Suppressor macrophage (primary cell): ENCODE data around the gene AQP1.

Experiments used
- DNase-seq, 4 experiments: peaks; one replicate each; pipeline ENCODE4 v3.0.0-alpha.2; 2020 to 2022

The AQP1 gene

DNA sequence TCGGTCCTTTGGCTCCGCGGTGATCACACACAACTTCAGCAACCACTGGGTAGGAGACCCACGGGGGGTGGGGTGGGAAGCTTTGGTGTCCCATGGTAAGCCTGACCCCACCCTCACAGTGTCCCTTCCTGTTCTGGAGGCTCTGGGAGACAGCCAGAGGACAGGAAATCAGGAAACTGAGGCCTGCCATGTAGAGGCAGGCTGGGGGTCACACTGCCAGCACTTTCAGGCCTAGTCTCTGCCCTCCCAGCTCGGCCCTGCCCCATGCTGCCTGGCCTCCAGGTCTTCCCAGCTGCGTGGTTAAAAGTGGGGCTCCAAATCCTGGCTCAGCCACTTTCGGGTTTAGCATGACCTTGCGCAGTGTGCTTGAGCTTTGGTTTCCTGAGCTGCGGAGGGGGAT, 10.9 kb downstream of the AQP1 start:
- DNase-seq = no peak

DNA sequence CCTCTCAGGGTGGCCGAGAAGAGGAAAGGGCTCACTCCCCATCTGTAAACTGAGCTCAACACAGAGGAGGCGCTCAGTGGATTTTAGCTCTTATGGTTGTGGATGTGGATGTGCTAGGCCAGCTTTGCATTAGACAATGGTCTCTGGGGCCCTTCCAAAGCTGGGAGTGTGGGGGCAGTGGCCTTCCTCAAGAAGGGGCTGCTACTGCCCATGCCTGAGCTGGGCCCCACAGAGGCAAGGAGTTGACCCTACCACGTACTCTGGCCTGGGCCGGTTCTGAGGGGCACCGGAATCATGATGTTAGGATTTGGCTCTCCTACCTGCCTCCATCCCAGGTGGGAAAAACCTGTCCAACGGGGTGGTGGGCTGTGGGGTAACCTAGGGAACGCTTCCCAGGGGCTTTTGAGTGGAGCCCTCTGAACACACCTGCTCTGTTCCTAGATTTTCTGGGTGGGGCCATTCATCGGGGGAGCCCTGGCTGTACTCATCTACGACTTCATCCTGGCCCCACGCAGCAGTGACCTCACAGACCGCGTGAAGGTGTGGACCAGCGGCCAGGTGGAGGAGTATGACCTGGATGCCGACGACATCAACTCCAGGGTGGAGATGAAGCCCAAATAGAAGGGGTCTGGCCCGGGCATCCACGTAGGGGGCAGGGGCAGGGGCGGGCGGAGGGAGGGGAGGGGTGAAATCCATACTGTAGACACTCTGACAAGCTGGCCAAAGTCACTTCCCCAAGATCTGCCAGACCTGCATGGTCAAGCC, 11.5 kb downstream of the AQP1 start:
- DNase-seq = no peak

DNA sequence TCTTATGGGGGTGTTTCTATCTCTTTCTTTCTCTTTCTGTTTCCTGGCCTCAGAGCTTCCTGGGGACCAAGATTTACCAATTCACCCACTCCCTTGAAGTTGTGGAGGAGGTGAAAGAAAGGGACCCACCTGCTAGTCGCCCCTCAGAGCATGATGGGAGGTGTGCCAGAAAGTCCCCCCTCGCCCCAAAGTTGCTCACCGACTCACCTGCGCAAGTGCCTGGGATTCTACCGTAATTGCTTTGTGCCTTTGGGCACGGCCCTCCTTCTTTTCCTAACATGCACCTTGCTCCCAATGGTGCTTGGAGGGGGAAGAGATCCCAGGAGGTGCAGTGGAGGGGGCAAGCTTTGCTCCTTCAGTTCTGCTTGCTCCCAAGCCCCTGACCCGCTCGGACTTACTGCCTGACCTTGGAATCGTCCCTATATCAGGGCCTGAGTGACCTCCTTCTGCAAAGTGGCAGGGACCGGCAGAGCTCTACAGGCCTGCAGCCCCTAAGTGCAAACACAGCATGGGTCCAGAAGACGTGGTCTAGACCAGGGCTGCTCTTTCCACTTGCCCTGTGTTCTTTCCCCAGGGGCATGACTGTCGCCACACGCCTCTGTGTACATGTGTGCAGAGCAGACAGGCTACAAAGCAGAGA, 12.2 kb downstream of the AQP1 start:
- no peak for DNase-seq

DNA sequence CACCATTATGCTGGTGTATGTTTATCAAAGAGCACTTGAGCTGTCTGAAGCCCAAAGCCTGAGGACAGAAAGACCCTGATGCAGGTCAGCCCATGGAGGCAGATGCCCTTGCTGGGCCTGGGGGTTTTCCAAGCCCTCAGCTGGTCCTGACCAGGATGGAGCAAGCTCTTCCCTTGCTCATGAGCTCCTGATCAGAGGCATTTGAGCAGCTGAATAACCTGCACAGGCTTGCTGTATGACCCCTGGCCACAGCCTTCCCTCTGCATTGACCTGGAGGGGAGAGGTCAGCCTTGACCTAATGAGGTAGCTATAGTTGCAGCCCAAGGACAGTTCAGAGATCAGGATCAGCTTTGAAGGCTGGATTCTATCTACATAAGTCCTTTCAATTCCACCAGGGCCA, 13.0 kb downstream of the AQP1 start:
- no peak for DNase-seq

DNA sequence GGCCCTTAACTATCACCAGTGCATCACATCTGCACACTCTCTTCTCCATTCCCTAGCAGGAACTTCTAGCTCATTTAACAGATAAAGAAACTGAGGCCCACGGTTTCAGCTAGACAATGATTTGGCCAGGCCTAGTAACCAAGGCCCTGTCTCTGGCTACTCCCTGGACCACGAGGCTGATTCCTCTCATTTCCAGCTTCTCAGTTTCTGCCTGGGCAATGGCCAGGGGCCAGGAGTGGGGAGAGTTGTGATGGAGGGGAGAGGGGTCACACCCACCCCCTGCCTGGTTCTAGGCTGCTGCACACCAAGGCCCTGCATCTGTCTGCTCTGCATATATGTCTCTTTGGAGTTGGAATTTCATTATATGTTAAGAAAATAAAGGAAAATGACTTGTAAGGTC, 13.5 kb downstream of the AQP1 start:
- DNase-seq = no peak

DNA sequence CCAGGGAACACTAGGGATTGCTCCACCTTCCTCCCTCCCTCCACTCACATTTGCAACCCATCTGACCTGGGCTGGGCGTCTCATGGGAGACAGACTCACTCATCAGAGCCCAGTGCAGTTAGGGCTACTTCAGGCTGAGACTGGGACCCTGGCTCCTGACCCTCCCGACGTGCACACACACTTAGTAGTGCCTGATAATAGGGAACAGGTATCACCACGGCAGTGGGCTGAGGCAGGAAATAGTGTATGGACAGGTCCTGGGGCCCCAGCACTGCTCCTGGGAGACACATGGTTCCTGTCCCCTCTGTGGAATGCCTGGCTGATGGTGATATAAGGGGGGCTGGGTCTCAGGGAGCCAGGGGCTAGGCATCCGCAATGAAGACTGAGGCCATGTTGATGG, 14.3 kb downstream of the AQP1 start:
- DNase-seq = no peak

DNA sequence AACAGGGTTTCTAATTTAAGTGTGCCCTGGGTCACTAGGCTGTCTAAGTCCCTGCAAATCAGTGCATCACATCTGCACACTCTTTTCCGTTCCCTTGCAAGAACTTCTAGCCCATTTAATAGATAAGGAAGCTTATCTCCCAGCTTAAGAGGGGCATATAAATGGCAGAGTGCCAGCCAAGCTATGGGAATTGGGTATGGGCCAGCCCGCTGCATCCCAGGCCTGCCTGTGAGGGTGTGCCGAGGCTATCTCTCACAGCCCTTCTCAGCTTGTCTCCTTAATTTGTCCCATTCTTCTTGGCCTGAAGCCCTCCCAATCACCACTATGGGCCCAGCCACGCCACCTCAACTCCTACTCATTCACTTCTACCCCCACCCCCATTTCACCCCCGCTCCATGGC, 14.7 kb downstream of the AQP1 start:
- DNase-seq = no peak

DNA sequence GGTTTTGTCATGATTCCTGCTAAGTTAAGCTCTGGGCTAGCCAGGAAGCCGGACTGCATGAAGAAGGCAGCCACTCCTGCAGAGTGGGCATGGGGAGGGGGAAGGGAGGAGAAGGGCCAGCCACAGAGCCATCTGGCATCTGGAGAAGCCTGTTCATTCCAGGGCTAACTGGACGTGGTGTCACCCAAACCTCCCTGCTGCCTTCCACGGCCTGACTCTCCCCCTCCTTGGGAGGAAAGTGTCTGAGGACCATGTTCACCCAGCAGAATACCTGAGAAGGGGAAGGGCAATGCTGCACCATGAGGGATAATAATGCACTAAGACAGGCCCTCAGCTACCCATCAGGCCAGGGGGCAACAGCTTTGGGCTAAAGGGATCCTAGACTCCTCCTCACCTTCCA, 15.4 kb downstream of the AQP1 start:
- no peak for DNase-seq

DNA sequence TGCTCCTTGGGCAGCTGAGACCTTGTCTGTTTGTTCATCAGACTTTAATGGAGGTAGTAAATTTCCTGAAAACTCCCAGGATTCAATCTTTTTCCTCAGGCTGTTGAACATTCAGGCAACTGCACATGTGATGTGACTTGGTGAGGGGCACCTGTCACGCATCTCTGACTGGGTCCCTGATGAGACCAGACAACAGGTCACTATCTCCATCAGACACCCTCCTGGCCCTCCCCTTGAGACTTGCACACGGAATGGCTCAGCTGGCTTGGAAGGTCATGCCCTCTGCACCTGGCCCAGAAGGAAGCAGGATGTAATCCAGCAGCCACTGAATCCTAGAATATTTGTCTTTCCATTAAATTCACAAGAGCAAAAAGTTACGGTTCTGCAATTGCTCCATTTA, 15.9 kb downstream of the AQP1 start:
- no peak for DNase-seq

DNA sequence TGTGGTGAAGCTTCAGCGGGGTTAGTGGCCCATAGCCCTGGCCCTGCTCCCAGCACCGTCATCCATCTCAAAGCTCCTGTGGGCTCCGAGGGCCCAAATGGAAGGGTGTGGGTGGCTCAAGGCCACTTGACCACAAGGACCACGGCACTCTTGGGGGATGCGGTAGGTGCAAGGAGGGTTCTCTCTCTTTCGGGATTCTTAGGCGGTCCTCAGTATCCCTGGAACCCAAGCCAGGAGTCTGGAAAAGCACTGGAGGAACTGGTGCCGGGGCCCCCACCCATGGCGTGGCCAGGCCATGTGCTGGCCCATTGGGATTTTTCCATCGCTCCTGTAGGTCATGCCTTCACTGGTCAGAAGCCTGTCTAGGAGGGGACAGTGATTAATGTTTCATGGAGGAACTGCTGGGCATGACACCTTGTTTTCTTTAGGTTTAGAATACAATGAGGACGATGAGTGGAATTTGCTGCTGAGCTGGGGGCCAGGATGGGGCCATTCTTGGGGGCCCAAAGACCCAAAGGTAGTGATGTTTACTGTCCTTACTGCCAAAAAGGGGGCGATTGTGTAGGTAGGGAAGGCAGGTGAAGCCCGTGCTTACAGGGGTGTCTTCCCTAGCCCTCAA, 16.7 kb downstream of the AQP1 start:
- DNase-seq = no peak

DNA sequence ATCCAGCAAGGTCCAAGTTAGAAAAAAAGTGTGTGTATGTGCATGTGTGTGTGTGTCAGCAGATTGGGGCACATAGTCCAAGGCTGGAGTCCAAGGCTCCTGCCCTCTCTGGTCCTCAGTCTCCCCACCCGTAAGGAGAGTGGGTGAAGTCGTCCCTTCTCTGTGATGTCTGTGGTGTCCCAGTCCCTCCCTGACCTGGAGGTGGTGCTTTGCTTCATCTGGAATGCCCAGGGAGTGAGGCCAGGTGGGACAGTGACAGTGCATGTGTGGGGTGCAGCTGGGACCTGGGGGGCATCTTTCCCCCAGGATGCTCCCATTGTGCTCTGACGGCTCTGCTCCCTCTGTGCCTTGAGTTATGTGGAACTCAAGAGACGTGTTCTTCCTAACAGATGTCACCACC, 18.0 kb downstream of the AQP1 start:
- no peak for DNase-seq

DNA sequence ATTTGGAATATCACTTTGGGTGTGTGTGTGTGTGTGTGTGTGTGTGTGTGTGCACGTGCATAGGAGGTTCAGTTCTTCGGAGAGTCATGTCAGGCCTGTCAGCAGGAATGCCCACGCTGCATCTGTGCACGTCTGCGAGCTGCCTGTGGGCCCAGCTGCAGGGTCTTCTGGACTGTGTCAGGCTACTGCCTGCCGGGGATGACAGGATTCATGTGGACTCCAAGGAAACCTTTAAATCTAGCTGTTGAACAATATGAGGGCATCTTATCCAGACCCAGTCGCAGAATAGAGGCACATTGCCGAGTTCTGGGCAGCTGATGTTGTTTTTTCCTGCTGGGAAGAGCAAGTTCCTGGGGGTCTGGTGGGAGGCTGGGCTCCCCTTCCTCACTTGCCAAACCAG, 19.0 kb downstream of the AQP1 start:
- DNase-seq = no peak

DNA sequence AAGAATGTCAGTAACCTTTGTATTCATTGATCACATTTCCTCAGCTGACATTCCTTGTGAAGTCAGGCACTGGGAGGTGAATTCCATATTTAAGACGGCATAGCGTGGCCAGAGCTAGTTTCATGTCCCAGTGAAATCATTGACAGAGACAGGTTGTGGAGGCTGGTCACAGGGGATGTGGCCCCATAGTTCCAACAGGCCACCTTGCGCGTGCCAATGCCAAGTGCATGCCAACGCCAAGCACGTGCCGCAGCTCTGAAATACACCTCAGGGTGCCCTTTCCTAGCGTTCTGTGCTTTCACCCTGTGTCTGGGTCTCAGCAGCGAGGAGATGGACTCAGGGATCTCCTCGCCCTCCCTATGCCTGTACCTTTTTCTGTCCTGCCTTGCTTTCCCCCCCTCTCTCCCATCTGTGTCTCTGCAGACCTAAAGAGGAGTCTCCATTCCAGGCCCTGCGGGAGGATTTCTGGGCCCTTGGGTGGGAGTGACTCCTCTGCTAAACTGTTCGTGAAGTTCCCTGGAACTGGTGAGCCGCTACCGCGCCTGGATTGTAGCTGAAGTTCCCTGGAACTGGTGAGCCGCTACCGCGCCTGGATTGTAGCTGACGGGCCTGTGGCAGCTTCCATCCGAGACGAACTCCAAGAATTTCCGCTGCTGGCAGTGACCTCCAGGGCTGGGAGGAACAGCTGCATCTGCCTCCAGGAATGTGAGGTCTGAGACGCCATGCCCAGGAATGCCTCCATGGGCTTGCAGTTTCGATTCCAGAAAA, 19.7 kb downstream of the AQP1 start:
- DNase-seq = no peak

DNA sequence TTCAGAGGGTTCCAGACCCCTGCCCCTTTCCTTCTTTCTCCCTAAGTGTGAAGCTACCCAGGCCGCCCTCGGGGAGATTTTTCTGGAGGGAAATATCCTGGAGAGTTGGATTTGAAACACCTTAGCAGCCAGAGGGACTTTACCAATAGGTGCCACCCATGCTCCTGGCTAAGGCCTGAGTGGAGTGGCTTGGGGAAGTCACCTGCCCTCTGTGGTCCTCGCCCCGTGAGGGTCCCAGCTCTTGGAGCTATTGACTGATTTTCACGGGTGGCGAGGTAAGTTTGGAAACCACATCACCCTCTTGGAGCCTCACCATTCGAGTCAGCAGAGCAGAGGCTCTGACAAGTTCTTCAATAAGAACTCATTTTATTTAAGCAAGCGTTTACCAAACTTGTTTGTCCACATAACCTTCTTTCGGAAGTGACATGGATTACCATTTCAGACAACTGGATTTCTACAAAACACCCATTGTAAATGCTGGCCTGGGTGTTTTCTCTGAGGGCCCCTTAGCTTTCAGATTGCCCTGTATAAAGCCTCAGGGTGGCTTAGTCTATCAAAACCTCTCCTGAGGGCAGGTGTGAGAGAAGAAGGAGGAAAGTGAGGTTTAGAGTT, 20.4 kb downstream of the AQP1 start:
- no peak for DNase-seq

DNA sequence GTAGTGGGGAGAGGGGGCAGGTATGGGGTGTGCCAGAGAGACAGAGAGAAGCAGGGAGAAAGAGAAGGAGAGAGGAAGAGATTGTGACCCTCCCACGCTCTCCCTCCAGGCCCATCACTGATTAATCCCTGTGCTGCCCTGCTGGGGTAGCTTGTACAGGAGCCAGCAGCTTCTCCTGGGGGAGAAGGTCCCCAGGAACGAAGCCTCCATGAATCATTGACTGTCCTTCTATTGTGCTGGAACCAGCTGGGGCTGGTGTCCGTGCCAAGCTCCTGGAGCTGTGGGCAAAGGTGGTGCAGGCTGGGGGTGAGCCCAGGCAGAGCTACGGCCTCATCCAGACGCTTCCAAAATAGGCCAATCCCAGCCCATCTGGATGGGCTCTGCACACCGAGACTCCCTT, 20.9 kb downstream of the AQP1 start:
- no peak for DNase-seq

DNA sequence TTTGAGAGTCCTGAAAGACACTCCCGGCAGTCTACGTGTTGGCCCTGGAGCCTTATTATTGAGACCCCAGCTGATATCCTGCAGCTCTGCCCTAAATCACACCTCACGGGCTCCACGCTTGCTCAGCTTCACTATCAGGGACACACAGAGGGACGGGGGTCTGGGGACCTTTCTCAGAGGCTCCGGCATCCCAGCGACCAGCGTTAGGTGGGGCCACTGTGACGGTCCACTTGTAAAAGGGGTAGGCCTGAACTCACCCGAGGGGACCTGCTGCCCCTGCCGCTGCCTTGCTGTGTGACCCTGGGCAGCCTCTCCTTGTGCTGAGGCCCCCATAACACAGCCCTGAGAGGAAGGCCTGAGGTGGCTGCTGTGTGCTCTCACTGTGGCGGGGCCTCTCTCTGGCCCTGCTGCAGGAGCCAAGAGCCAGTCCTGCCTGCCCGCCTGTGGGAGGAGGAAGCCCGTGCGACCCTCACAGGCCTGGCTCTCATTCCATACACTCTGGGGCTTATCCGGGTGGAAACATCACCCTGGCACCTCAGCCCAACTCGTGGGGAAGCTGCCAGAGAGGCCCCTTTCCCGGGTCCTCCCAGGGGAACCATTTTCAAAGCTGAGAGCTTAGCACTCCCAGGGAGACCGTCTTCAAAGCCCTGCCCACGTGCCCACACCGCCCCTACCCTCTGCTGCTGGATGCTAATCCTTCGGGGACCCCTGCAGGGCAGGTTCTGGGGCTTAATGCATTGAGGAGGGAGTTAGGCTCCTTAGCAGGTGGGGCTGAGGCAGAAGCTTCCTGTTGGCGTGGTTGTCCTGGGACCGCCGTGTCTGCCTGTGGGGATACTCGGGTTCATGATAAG, 21.7 kb downstream of the AQP1 start:
- DNase-seq = no peak

DNA sequence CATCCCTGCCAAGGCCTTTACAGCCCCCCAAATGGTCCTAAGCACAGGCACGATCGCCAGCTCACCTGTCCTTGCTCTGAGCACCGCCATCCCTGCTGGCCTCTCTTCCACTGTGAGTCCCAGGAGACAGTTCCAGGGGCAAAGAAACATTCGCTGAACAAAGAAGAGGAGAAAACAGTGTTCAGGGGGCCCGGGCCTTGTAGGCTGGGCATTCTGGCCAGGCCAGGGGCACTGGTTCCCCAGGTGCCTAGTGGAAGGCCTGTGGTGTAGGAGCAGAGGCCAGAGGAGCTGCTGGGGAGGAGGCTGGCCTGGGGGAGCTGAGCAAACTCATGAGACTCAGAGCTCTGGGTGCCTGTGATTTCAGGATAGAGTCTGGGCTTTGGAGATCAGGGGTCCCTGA, 22.6 kb downstream of the AQP1 start:
- DNase-seq = no peak

DNA sequence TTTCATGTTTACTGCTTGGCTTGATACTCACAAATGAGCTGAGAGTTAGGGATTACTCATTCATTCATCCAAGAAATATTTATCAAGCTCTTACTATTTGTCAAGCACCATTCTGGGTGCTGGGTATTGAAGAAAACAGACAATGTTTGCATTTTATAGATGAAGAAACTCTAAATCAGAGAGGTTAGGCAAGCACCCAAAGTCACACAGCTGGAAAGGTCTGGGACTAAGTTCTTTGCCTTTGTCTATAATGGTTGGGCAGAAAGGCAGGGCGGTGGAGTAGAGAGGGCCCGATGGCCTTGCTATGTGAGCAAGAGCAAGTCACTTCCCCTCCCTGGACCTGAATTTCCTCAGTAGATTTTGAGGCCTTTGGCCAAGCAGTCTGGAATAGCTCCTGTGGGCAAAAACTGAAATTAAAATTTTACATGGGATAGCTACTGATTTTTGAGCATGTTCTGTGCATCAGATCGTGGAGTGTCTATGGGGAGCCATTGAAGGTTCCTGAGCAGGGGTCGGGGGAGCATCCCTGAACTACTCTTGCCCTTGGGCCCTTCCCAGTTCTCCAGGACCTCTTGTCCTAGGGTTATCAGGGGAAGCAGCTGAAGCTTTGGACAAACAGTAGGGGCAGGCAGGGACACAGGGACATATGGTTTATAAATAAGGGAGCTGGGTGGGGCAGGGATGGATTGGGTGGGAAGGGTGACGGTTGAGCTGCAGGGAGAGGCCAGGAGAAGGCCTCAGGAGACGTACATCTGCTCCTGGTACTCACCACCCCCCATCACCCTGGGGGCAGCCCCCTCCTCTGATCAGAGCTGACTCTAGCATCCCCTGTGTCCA, 23.3 kb downstream of the AQP1 start:
- no peak for DNase-seq

DNA sequence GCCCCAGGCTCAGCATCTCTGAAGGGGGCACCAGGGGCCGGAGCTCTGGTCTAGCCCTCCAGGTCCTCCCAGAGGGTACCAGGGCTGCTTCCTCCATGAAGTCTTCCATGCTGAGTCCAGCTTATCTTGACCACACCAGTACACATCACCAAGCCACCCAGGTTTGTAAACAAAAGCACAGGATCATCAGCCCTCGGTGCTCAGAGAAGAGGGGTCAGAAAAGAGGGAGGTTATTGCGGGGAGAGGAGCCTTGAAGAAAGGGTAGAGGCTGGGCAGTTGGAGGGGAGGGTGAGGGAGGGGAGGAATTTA, 23.9 kb downstream of the AQP1 start:
- no peak for DNase-seq

DNA sequence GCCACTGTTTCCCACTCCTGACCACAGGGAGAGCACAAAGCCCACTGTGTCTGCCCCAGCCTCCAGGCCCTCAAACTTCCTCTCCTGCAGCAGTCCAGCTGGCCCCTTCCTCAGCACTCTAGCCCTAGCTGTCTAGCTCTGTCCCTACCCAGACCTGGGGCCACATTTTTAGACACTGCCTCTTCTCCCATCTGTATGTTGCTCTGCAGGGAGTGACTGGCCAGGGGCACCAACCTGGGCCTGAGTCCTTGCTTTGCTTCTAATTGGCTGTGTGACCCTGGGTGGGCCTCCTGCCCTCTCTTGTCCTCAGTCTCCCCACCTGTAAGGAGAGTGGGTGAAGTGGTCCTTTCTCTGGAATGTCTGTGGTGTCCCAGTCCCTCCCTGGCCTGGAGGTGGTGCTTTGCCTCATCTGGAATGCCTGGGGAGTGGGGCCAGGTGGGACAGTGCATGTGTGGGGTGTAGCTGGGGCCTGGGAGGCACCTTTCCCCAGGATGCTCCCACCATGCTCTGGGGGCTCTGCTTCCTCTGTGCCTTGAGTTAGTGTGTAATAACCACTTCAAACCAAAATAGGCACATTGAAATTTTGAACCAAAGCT, 25.1 kb downstream of the AQP1 start:
- no peak for DNase-seq

DNA sequence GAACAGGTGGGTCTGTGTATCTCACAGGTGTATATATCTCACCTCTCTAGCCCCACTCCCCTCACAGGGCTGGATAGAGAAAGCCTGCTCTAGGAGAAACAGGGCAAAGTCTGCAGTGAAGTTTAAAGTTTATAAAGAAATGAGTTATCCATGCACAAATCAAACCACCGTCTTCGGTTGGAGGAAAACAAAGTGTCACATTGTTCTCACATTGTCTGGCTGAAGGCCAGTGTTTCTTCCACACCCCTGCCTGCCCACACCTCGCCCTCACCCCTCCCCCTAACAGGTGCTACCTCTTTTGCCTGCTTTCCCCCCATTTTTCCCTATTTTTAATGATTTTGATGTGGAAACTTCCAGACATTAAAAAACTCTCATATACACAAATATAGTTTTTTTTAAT, 25.8 kb downstream of the AQP1 start:
- no peak for DNase-seq
